AG09309 (cell line): ENCODE data around the gene VASH1.

Experiments
- DNase-seq: peaks from one replicate; pipeline ENCODE4 v3.0.0-alpha.2; 2010; ENCODE audit warnings: low read depth
- H3K4me3 ChIP-seq: 2 replicates; pipeline ENCODE4 v1.5.1; 2011; ENCODE audit warnings: mild to moderate bottlenecking, low read depth, low read length, moderate library complexity; ENCODE audit not compliant: control insufficient read depth
- TF ChIP-seq, protein P1 (sequence below): IDR thresholded peaks from 2 replicates; pipeline ENCODE4 v1.5.1; 2011; ENCODE audit warnings: mild to moderate bottlenecking, low read depth, low read length, inconsistent platforms; ENCODE audit not compliant: insufficient read depth, control insufficient read depth; ENCODE audit errors: missing control alignments

VASH1 gene

DNA sequence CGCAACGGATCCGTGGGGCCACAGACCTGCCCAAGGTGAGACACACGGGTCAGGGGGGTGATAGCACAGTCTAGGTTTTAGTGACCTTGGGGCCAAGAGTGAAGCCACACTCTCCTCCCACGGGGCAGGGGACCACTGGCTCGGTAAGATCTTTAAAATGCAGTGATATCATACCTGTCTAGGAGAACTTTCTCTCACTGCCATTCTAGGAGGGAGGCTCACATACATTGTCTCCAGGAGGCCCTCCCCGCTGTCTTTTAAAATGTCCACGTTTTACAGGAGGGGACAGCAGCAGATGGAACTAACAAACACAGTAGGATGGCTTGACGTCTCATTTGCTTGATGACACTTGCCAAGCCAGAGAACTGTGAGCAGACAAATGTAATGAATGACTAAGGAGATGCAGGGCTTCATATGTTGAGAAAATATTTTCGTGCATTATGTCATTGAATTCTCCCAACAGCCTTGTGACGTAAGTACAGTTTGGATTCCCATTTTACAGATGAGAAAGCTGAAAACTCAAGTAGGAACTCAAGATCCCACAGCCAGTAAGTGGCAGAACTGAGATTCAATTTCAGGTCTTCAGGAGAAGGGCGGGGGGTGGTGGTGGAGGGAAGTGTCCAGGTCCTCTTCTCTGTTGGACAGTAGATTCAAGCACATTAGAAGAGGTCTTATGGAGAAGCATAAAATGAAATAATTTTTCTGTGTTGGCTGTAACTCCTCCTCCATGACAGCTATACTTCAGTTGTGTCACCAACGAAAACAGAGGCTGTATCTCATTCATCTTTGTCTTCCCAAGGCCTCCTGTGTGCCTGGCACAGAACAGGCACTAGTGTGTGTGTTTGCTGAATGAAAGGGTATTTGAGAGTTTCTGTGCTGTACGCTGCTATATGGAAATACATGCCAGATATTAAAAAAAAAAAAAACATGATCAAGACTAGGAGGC lies 2.1 kb downstream of the VASH1 start:
- no peak overlapping the region; the same call in 1 of the 2 replicates for H3K4me3 ChIP-seq
- TF ChIP-seq, protein P1, sequence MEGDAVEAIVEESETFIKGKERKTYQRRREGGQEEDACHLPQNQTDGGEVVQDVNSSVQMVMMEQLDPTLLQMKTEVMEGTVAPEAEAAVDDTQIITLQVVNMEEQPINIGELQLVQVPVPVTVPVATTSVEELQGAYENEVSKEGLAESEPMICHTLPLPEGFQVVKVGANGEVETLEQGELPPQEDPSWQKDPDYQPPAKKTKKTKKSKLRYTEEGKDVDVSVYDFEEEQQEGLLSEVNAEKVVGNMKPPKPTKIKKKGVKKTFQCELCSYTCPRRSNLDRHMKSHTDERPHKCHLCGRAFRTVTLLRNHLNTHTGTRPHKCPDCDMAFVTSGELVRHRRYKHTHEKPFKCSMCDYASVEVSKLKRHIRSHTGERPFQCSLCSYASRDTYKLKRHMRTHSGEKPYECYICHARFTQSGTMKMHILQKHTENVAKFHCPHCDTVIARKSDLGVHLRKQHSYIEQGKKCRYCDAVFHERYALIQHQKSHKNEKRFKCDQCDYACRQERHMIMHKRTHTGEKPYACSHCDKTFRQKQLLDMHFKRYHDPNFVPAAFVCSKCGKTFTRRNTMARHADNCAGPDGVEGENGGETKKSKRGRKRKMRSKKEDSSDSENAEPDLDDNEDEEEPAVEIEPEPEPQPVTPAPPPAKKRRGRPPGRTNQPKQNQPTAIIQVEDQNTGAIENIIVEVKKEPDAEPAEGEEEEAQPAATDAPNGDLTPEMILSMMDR: no peak
- DNase-seq: no peak

DNA sequence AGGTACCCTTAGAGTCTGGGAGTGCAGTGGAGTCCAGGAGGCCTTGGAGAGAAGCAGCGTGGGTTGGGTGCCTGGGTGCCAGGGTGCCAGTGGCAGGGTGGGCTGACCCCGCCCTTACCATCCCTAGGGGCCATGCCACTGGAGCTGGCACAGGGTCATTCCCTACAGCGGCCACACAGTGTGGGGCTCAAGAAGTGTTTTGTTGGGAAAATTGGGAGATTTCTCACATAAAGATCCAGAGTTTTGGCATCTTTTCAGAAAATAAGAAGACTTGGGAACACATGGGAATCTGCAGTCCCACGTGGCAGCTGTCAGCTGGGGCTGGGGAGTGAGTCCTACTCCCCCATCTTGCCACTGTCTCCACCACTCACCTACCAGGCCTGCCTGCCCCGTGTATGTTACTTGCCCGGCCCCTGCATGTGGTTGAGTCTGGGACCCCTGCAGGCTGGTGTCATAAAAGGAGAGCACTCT lies 4.2 kb downstream of the VASH1 start:
- TF ChIP-seq, protein P1: no peak
- no peak overlapping the region for H3K4me3 ChIP-seq
- no peak for DNase-seq

DNA sequence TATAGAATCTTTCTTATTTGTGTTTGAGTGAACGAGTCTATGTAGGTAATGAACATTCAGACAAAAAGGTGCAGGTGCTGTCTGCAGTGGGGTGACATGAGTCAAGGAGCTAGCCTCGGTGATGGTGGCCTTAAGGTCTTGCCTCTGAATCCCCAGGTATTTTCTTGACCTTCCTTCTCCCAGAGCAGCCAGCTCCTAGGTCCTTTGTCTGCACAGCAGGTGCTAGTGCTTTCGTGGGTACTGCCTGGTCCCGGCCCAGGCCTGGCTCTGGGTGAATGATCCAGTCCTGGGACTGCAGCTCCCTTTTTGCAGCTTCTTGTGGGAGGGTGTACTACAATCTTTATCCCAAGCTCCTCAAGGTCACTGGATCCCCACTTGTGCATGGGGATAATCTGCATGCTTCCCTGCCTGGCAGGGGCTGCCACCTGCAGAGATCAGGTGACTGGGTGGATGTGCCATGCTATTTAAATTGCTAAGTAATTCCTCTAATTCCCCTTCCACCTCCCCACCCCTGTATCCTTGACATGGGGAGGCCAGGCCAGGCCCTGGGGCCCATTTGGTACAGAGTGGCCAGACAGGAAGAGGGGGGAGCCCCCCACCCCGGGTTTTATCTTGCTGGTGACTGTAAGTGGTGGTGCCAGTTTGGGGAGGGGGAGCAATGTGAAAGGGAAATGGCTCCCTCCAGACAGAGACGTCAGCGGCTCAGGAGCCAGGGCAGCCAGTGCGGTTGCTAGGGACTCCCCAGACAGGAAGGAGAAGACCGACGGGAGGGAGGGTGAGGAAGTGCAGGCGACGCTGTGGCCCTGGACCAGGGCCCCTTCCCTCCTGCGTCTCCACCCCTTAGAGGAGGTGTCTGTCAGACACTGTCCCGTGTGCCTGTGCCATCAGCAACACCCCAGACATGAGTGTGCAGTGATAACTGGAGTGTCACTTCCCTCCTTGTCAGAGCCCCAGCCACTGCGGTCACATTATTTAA lies 6.7 kb downstream of the VASH1 start:
- DNase-seq: no peak
- TF ChIP-seq, protein P1: no peak
- no peak overlapping the region for H3K4me3 ChIP-seq

DNA sequence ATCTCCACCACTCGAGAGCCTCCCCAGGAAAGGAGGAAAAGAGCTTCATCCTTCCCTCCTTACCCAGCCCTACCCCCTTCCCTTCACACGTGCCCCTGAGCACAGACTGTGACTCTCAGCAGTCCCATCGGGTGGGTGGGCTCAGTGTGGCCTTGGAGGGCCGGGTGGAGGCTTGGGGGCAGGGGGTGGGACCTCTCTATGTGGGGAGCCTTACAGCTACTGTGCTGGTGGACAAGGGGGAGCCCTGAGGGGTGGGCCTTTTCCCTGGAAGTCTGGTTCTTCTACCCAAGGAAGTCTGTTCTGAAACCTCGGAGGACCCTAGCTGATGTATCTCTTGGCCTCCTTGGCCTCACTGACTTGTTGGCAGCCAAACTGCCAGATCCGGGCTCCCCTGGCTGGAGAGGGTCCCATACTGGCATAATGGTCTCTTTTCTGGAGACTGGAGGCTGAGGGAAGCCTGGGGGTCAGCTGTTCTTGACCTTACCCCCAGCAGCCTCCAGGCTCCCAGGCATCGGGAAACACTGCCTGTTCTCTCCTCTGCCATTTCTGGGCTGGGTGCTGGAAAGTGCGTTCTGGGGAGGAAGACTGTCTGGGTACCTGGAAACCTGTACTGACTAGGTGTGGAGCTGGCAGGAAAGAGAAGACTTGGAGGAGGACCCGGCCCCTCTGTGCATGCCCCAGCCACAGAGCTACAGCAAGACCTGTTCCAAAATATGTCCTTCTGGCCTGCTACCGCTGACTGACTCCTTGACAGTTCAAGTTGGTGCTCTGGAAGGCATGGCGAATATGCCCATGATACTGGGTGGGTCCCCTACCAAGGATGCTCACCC lies 7.6 kb downstream of the VASH1 start:
- DNase-seq: no peak
- no peak overlapping the region for H3K4me3 ChIP-seq
- TF ChIP-seq, protein P1: no peak

DNA sequence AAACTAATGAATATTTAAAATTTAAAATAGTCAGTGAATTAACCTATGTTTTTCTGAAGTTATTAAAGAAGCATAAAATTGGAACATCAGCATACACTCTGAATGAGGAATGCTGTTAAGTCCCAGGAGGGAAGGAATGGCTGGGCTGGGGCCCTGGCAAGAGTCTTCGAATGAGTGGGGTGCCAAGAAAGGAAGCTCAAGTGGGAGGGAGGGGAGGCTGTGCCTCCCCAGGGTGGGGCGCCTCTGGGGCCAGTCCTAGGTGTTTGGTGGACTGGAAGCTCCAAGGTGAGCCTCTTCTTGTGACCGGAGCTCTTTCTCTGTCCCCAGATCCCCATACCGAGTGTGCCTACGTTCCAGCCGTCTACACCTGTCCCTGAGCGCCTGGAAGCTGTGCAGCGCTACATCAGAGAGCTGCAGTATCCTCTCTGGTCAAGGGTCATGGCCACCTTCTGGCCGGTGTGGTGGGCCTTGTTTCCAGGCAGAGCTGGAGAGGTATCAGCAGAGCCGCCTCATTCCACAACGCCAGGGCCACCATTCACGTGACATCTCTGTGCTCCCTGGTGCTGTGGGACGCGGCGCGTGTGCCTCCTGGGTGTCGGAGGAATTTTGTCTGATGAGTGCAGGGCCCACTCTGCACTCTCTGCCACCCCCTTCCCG lies 8.5 kb downstream of the VASH1 start:
- H3K4me3 ChIP-seq: no peak overlapping the region
- no peak for DNase-seq
- TF ChIP-seq, protein P1: no peak
